ENCODE measurements around the gene DIAPH3. TPM values are rescaled to one million over a fixed set of nuclear protein-coding genes. Genes with fewer than 3 reads are reported as not detected.

Gene DIAPH3
- polyA plus RNA-seq, 3 donors, result 0.04 to 0.09 TPM; not detected in 1

DNA sequence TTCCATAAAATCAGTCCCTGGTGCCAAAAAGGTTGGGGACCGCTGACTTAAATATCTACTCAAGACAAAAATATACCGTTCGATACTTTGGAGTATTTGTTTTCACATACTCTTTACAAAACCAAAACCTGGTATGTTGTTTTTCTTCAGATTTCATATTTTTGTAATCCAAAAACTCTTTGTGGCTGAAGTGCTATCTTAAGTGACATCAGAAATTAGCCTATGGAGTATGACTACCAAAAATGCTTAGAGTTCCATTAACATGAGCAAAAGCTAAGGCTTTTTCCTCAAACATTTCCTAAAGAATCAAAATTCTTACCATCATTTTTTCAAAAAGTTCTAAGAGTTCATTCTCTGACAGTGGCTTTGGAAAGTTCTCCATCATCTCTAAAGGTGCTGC lies 52.0 kb downstream of the DIAPH3 start:
- peaks cover 0 to 32% of the 10 kb centered on the region in 2 donors for H3K36me3 ChIP-seq (replicated peaks in 1 of 2; ENCODE audit: control insufficient read depth in 1 of 2, insufficient read depth in 2 of 2, low read length in 2 of 2)
- H3K4me3 ChIP-seq (replicated peaks in 1 of 3; ENCODE audit: low read depth in 2 of 3, low read length in 3 of 3), result no peak overlapping the region
- H3K4me1 ChIP-seq (ENCODE audit: control insufficient read depth in 1 of 2, insufficient read depth in 2 of 2, low read length in 2 of 2), result no peaks in the 10 kb centered on the region
- H3K9ac ChIP-seq (ENCODE audit: insufficient read depth, low read length, poor library complexity, severe bottlenecking), result no peak overlapping the region
- H3K27me3 ChIP-seq (ENCODE audit: control insufficient read depth in 2 of 2, insufficient read depth in 2 of 2, low read length in 2 of 2), result no peaks in the 10 kb centered on the region
- no peaks in the 10 kb centered on the region for H3K4me1 Mint-ChIP-seq
- no peak overlapping the region for H3K27ac Mint-ChIP-seq
- no peak overlapping the region for H3K27ac ChIP-seq (ENCODE audit: low read depth in 1 of 2, low read length in 2 of 2)
- H3K4me3 Mint-ChIP-seq, result no peak overlapping the region
- no peaks in the 10 kb centered on the region for H3K79me2 ChIP-seq (ENCODE audit: insufficient read depth, low read length)
- H3K9me3 ChIP-seq (replicated peaks in 1 of 2; ENCODE audit: control insufficient read depth in 1 of 2, insufficient read depth in 1 of 2, low read length in 2 of 2), result peaks cover 3 to 11% of the 10 kb centered on the region in 2 donors
- H4K20me1 ChIP-seq (ENCODE audit: insufficient read depth, low read length), result no peaks in the 10 kb centered on the region
- intact Hi-C loops (cut with micrococcal nuclease), result no loop called here
- no peak for TF ChIP-seq CTCF (IDR thresholded peaks at IDR 0.05)
- no peaks in the 10 kb centered on the region for H3K27me3 Mint-ChIP-seq (ENCODE audit: low read depth in 3 of 3)
- H2AFZ ChIP-seq (ENCODE audit: insufficient read depth, low read depth, low read length, poor library complexity, severe bottlenecking), result no peak overlapping the region
- no peak overlapping the region for H3K4me2 ChIP-seq (replicated peaks; ENCODE audit: extremely low read depth, low read length, poor library complexity, severe bottlenecking)
- peaks cover 14 to 39% of the 10 kb centered on the region in 2 donors for H3K36me3 Mint-ChIP-seq
- DNase-seq, result no peak
- H3K9me3 Mint-ChIP-seq, result peaks cover 2 to 20% (median 10%) of the 10 kb centered on the region in 7 donors
- WGBS (ENCODE audit: insufficient coverage), result no CpG with 5 or more reads among the region's 3 CpGs

GRCh38 chr13:60109285-60109684 lies 54.4 kb downstream of the DIAPH3 start:
- no CpG with 5 or more reads among the region's 3 CpGs for WGBS (ENCODE audit: insufficient coverage)
- peaks cover 0 to 32% of the 10 kb centered on the region in 2 donors for H3K36me3 ChIP-seq (replicated peaks in 1 of 2; ENCODE audit: control insufficient read depth in 1 of 2, insufficient read depth in 2 of 2, low read length in 2 of 2)
- Mint-ChIP-seq H3K36me3 (peaks cover 17 to 38% of the 10 kb centered on the region in 2 donors), H3K27me3 (ENCODE audit: low read depth in 3 of 3) (no peaks in the 10 kb centered on the region), H3K9me3 (peaks cover 0 to 10% (median 6%) of the 10 kb centered on the region in 7 donors), H3K27ac (no peak overlapping the region), H3K4me1 (no peaks in the 10 kb centered on the region), H3K4me3 (no peak overlapping the region)
- H3K27ac ChIP-seq (ENCODE audit: low read depth in 1 of 2, low read length in 2 of 2), result no peak overlapping the region
- H3K4me1 ChIP-seq (ENCODE audit: control insufficient read depth in 1 of 2, insufficient read depth in 2 of 2, low read length in 2 of 2), result no peaks in the 10 kb centered on the region
- H4K20me1 ChIP-seq (ENCODE audit: insufficient read depth, low read length), result no peaks in the 10 kb centered on the region
- H3K79me2 ChIP-seq (ENCODE audit: insufficient read depth, low read length), result no peaks in the 10 kb centered on the region
- H3K9me3 ChIP-seq (replicated peaks in 1 of 2; ENCODE audit: control insufficient read depth in 1 of 2, insufficient read depth in 1 of 2, low read length in 2 of 2), result peaks cover 3 to 7% of the 10 kb centered on the region in 2 donors
- intact Hi-C loops (cut with micrococcal nuclease), result no loop called here
- no peaks in the 10 kb centered on the region for H3K27me3 ChIP-seq (ENCODE audit: control insufficient read depth in 2 of 2, insufficient read depth in 2 of 2, low read length in 2 of 2)
- DNase-seq, result no peak
- H3K4me3 ChIP-seq (replicated peaks in 1 of 3; ENCODE audit: low read depth in 2 of 3, low read length in 3 of 3), result no peak overlapping the region
- H3K4me2 ChIP-seq (replicated peaks; ENCODE audit: extremely low read depth, low read length, poor library complexity, severe bottlenecking), result no peak overlapping the region
- no peak overlapping the region for H2AFZ ChIP-seq (ENCODE audit: insufficient read depth, low read depth, low read length, poor library complexity, severe bottlenecking)
- H3K9ac ChIP-seq (ENCODE audit: insufficient read depth, low read length, poor library complexity, severe bottlenecking), result no peak overlapping the region
- no peak for TF ChIP-seq CTCF (IDR thresholded peaks at IDR 0.05)

Measured in CD14-positive monocyte (primary cell).